SK-N-SH (cell line): Measurements from ENCODE around the gene SARDH. TPM values are rescaled to one million over a fixed set of nuclear protein-coding genes. Genes with fewer than 3 reads are reported as not detected.

Experiments
- CTCF ChIA-PET: fragments of 300-600, 350-600 bp; formaldehyde crosslinking; extraction: SDS; loops from one replicate; lab custom pipeline; 2021; lab: Yijun Ruan, JAX
- POLR2A ChIA-PET: fragments of 350-600 bp; sonication (Branson Sonifier 250); formaldehyde crosslinking; extraction: SDS; loops from one replicate; lab custom pipeline; 2020; ENCODE audit warnings: antibody characterized with exemption, inconsistent platforms; lab: Yijun Ruan, JAX
- DNase-seq: peaks from one replicate; pipeline ENCODE4 v3.0.0; 2012
- H2AFZ ChIP-seq: fragments of 200-600 bp; sonication (generic); 2 replicates; pipeline ENCODE4 v1.8.1; 2016; ENCODE audit warnings: antibody characterized with exemption, mild to moderate bottlenecking, low read depth
- H3F3A ChIP-seq: fragments of 200-600 bp; sonication (generic); replicated peaks from 2 replicates; pipeline ENCODE3; 2016; ENCODE audit warnings: antibody characterized with exemption, mild to moderate bottlenecking; ENCODE audit not compliant: insufficient read depth
- H3K27ac ChIP-seq, 2 experiments: fragments of 200-500 bp in 1 of 2; fragments of 200-600 bp in 1 of 2; sonication (Bioruptor generic) in 1 of 2; sonication (generic), shearing (Covaris generic) in 1 of 2; 2 replicates each; pipeline versions ENCODE4 v1.5.1 to v1.6.1; 2014 to 2016; ENCODE audit warnings: low read depth in 2 of 2, inconsistent platforms in 1 of 2, low read length in 1 of 2, mild to moderate bottlenecking in 1 of 2, mixed read lengths in 1 of 2
- H3K27me3 ChIP-seq: fragments of 200-600 bp; sonication (generic), shearing (Covaris generic); 2 replicates; pipeline ENCODE4 v1.6.1; 2016; ENCODE audit warnings: mixed run types; ENCODE audit not compliant: insufficient read depth
- H3K36me3 ChIP-seq, 2 experiments: fragments of 200-500 bp in 1 of 2; fragments of 200-600 bp in 1 of 2; sonication (Bioruptor generic) in 1 of 2; sonication (generic) in 1 of 2; replicated peaks in 1 of 2; 2 replicates each; pipeline versions ENCODE3 to v1.5.1; 2014 to 2016; ENCODE audit warnings: low read length in 1 of 2, mild to moderate bottlenecking in 1 of 2; ENCODE audit not compliant: insufficient read depth in 2 of 2, control insufficient read depth in 1 of 2
- H3K4me1 ChIP-seq, 2 experiments: fragments of 200-500 bp in 1 of 2; fragments of 200-600 bp in 1 of 2; sonication (Bioruptor generic) in 1 of 2; sonication (generic), shearing (Covaris generic) in 1 of 2; 2 replicates each; pipeline versions ENCODE4 v1.5.1 to v1.6.1; 2014 to 2016; ENCODE audit warnings: low read depth in 1 of 2, low read length in 1 of 2, mixed run types in 1 of 2; ENCODE audit not compliant: insufficient read depth in 2 of 2, control insufficient read depth in 1 of 2
- H3K4me2 ChIP-seq: fragments of 200-600 bp; sonication (generic), shearing (Covaris generic); 2 replicates; pipeline ENCODE4 v1.6.1; 2017; ENCODE audit warnings: mixed run types
- H3K4me3 ChIP-seq, 2 experiments: fragments of 200-500 bp in 1 of 2; fragments of 200-600 bp in 1 of 2; sonication (Bioruptor generic) in 1 of 2; sonication (generic), shearing (Covaris generic) in 1 of 2; 2 replicates each; pipeline versions ENCODE4 v1.5.1 to v1.8.1; 2014 to 2016; ENCODE audit warnings: low read depth in 2 of 2, inconsistent platforms in 1 of 2, low read length in 1 of 2, mild to moderate bottlenecking in 1 of 2, mixed read lengths in 1 of 2, moderate library complexity in 1 of 2
- H3K79me2 ChIP-seq: fragments of 200-600 bp; sonication (generic); 2 replicates; pipeline ENCODE4 v1.8.1; 2017; ENCODE audit warnings: mild to moderate bottlenecking; ENCODE audit not compliant: insufficient read depth
- H3K9ac ChIP-seq: fragments of 200-600 bp; sonication (generic); 2 replicates; pipeline ENCODE4 v1.6.1; 2017; ENCODE audit warnings: mixed run types
- H3K9me2 ChIP-seq: fragments of 200-600 bp; sonication (generic); 2 replicates; pipeline ENCODE4 v1.6.1; 2017; ENCODE audit warnings: mixed run types
- H3K9me3 ChIP-seq: fragments of 200-600 bp; sonication (generic); 2 replicates; pipeline ENCODE4 v1.6.1; 2017; ENCODE audit warnings: mixed run types, mild to moderate bottlenecking, moderate library complexity
- H4K20me1 ChIP-seq: fragments of 200-600 bp; sonication (generic); 2 replicates; pipeline ENCODE4 v1.6.1; 2017; ENCODE audit warnings: mild to moderate bottlenecking, mixed run types; ENCODE audit not compliant: insufficient read depth
- ELF1 ChIP-seq: IDR thresholded peaks from 2 replicates; pipeline ENCODE4 v1.4.0; 2012
- EP300 ChIP-seq, 2 experiments: IDR thresholded peaks; 2 replicates each; pipeline versions ENCODE4 v1.4.0 to v1.6.1; 2012; ENCODE audit warnings: borderline replicate concordance in 1 of 2, low read depth in 1 of 2, low read length in 1 of 2
- EZH2phosphoT487 ChIP-seq: fragments of 200-600 bp; sonication (generic); IDR thresholded peaks from 2 replicates; pipeline ENCODE4 v1.6.1; 2017; ENCODE audit warnings: low read depth, mixed run types, mild to moderate bottlenecking, antibody characterized with exemption, moderate library complexity, borderline replicate concordance
- GABPA ChIP-seq: IDR thresholded peaks from 2 replicates; pipeline ENCODE4 v1.4.0; 2012; ENCODE audit warnings: low read depth, mild to moderate bottlenecking
- JUND ChIP-seq: IDR thresholded peaks from 2 replicates; pipeline ENCODE4 v1.4.0; 2012
- MAX ChIP-seq: IDR thresholded peaks from 2 replicates; pipeline ENCODE4 v1.4.0; 2012; ENCODE audit warnings: low read depth
- MEF2A ChIP-seq: IDR thresholded peaks from 2 replicates; pipeline ENCODE4 v1.4.0; 2012; ENCODE audit warnings: low read depth, borderline replicate concordance
- MXI1 ChIP-seq: IDR thresholded peaks from 2 replicates; pipeline ENCODE4 v1.6.1; 2012; ENCODE audit warnings: mild to moderate bottlenecking, low read depth, low read length, improper control_type of control experiment
- NRF1 ChIP-seq: IDR thresholded peaks from 2 replicates; pipeline ENCODE4 v1.6.1; 2012; ENCODE audit warnings: low read depth, mild to moderate bottlenecking, low read length
- RAD21 ChIP-seq: IDR thresholded peaks from 2 replicates; pipeline ENCODE4 v1.6.1; 2012; ENCODE audit warnings: mild to moderate bottlenecking, low read length
- RFX5 ChIP-seq: IDR thresholded peaks from 2 replicates; pipeline ENCODE4 v1.6.1; 2012; ENCODE audit warnings: mild to moderate bottlenecking, improper control_type of control experiment, low read length
- RXRA ChIP-seq: IDR thresholded peaks from 2 replicates; pipeline ENCODE4 v1.4.0; 2012; ENCODE audit warnings: low read depth, mild to moderate bottlenecking, borderline replicate concordance
- SIN3A ChIP-seq: IDR thresholded peaks from 2 replicates; pipeline ENCODE4 v1.6.1; 2012; ENCODE audit warnings: low read depth, mild to moderate bottlenecking, low read length, moderate library complexity, borderline replicate concordance
- TAF1 ChIP-seq: IDR thresholded peaks from 2 replicates; pipeline ENCODE4 v1.6.1; 2012; ENCODE audit warnings: low read depth, mild to moderate bottlenecking, low read length, moderate library complexity, borderline replicate concordance
- YY1 ChIP-seq: IDR thresholded peaks from 2 replicates; pipeline ENCODE4 v1.4.0; 2012; ENCODE audit warnings: low read depth, mild to moderate bottlenecking
- WGBS: methylation state at CpG from one replicate; pipeline ENCODE4 v1.1.6; 2017; ENCODE audit warnings: low lambda C conversion rate; 5-methylcytosine and 5-hydroxymethylcytosine counted together
- polyA plus RNA-seq, 3 experiments: library from polyadenylated mRNA; depleted of rRNA; stranded (reverse); fragments of >200 nt; gene quantifications; 2 replicates each; pipeline ENCODE4 v1.2.3, GENCODE V29; 2012
- TF ChIP-seq, protein P1 (sequence below): IDR thresholded peaks from 2 replicates; pipeline ENCODE4 v1.4.0; 2012; ENCODE audit warnings: low read depth, borderline replicate concordance
- TF ChIP-seq, protein P2 (sequence below): fragments of 150-350 bp; IDR thresholded peaks from 2 replicates; pipeline ENCODE4 v1.6.1; 2016; ENCODE audit warnings: mild to moderate bottlenecking, low read depth, low read length
- TF ChIP-seq, protein P3 (sequence below): IDR thresholded peaks from 2 replicates; pipeline ENCODE4 v1.4.0; 2012; ENCODE audit warnings: low read depth, borderline replicate concordance

SARDH gene
- polyA plus RNA-seq, 1 of the 3 experiments (the other 2 are of a cell fraction): 5.9 TPM

GRCh38 chr9:133769511-133770075 lies 31.4 kb upstream of the SARDH start:
- H3K4me3 ChIP-seq: no peak overlapping the region
- peaks cover 47 to 55% of the 10 kb centered on the region in 2 experiments for H3K36me3 ChIP-seq
- no peak overlapping the region for H3K9ac ChIP-seq
- no peaks in the 10 kb centered on the region for H4K20me1 ChIP-seq
- no peak for DNase-seq
- peaks cover 5% of the 10 kb centered on the region for H3F3A ChIP-seq
- H3K9me3 ChIP-seq: peaks cover 9% of the 10 kb centered on the region; the same call in 1 of the 2 replicates
- no peaks in the 10 kb centered on the region for H3K79me2 ChIP-seq
- no peaks in the 10 kb centered on the region for H3K9me2 ChIP-seq
- H3K4me1 ChIP-seq: peaks cover 0 to 14% of the 10 kb centered on the region in 2 experiments; a peak in 1 of 4 replicates
- H3K27me3 ChIP-seq: no peaks in the 10 kb centered on the region
- ChIA-PET CTCF (interaction anchor here (1.0 to 5.7 kb wide), 6 partner anchors 12 to 225 kb away, joined by 3 to 46 read pairs (median 8); partner anchors contain the start of gene SARDH), POLR2A (no interaction called here)
- H2AFZ ChIP-seq: no peak overlapping the region
- TF ChIP-seq MXI1 (no peak), NRF1 (no peak), RXRA (no peak), MEF2A (no peak), EZH2phosphoT487 (no peak), RAD21 (no peak), TAF1 (no peak), JUND (no peak), ELF1 (no peak), RFX5 (no peak), YY1 (no peak), SIN3A (no peak), EP300 (IDR thresholded peaks at IDR 0.05; ENCODE audit: borderline replicate concordance in 1 of 2, low read depth in 1 of 2, low read length in 1 of 2) (no peak), GABPA (no peak), MAX (no peak)
- TF ChIP-seq, protein P1, sequence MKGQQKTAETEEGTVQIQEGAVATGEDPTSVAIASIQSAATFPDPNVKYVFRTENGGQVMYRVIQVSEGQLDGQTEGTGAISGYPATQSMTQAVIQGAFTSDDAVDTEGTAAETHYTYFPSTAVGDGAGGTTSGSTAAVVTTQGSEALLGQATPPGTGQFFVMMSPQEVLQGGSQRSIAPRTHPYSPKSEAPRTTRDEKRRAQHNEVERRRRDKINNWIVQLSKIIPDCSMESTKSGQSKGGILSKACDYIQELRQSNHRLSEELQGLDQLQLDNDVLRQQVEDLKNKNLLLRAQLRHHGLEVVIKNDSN: no peak
- TF ChIP-seq, protein P2, sequence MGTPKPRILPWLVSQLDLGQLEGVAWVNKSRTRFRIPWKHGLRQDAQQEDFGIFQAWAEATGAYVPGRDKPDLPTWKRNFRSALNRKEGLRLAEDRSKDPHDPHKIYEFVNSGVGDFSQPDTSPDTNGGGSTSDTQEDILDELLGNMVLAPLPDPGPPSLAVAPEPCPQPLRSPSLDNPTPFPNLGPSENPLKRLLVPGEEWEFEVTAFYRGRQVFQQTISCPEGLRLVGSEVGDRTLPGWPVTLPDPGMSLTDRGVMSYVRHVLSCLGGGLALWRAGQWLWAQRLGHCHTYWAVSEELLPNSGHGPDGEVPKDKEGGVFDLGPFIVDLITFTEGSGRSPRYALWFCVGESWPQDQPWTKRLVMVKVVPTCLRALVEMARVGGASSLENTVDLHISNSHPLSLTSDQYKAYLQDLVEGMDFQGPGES: no peak
- TF ChIP-seq, protein P3, sequence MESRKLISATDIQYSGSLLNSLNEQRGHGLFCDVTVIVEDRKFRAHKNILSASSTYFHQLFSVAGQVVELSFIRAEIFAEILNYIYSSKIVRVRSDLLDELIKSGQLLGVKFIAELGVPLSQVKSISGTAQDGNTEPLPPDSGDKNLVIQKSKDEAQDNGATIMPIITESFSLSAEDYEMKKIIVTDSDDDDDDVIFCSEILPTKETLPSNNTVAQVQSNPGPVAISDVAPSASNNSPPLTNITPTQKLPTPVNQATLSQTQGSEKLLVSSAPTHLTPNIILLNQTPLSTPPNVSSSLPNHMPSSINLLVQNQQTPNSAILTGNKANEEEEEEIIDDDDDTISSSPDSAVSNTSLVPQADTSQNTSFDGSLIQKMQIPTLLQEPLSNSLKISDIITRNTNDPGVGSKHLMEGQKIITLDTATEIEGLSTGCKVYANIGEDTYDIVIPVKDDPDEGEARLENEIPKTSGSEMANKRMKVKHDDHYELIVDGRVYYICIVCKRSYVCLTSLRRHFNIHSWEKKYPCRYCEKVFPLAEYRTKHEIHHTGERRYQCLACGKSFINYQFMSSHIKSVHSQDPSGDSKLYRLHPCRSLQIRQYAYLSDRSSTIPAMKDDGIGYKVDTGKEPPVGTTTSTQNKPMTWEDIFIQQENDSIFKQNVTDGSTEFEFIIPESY: no peak
- no peak overlapping the region for H3K4me2 ChIP-seq
- WGBS: 90% methylated on average over 13 of the region's 17 CpGs
- H3K27ac ChIP-seq: no peak overlapping the region
